ENCODE data around the gene AQR. TPM values are rescaled to one million over a fixed set of nuclear protein-coding genes. Genes with fewer than 3 reads are reported as not detected.

Gene AQR
- total RNA-seq, 1 experiment from 2014 or later = 30.7 TPM

GRCh38 chr15:34851751-34852150 lies 117.8 kb downstream of the AQR start:
- H2AFZ ChIP-seq (ENCODE audit: low read depth, low read length, poor library complexity, severe bottlenecking) = no peak overlapping the region
- no peaks in the 10 kb centered on the region for H4K20me1 ChIP-seq (ENCODE audit: insufficient read depth)
- no peaks in the 10 kb centered on the region for H3K27me3 ChIP-seq (ENCODE audit: insufficient read depth, low read length)
- H3K4me3 ChIP-seq (replicated peaks in 1 of 2; ENCODE audit: low read depth in 1 of 2, low read length in 2 of 2) = no peak overlapping the region
- POLR2A ChIA-PET = no interaction called here
- H3K36me3 ChIP-seq (ENCODE audit: control insufficient read depth in 1 of 2, insufficient read depth in 2 of 2, low read length in 2 of 2) = peaks cover 4 to 5% of the 10 kb centered on the region in 2 experiments; a peak in 3 of 4 replicates
- H3K79me2 ChIP-seq (ENCODE audit: insufficient read depth, low read length) = no peaks in the 10 kb centered on the region
- BruUV-seq (replicated peaks) = no TSS peak
- no peak for ATAC-seq
- no peaks in the 10 kb centered on the region for H3K9me2 ChIP-seq (ENCODE audit: insufficient read depth)
- no peak for TF ChIP-seq ZNF274 (IDR thresholded peaks at IDR 0.05; ENCODE audit: low read depth, low read length)
- TF ChIP-seq, protein P1, sequence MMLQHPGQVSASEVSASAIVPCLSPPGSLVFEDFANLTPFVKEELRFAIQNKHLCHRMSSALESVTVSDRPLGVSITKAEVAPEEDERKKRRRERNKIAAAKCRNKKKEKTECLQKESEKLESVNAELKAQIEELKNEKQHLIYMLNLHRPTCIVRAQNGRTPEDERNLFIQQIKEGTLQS (IDR thresholded peaks at IDR 0.05) = no peak
- TF ChIP-seq RAD21 (IDR thresholded peaks at IDR 0.05; ENCODE audit: low read depth) = no peak
- no peak for TF ChIP-seq TCF7L2 (IDR thresholded peaks at IDR 0.05; ENCODE audit: borderline replicate concordance, extremely low read depth, insufficient read depth, insufficient read length)
- no peak for TF ChIP-seq MAX (IDR thresholded peaks at IDR 0.05)
- TF ChIP-seq SRF (IDR thresholded peaks at IDR 0.05; ENCODE audit: low read depth) = no peak
- TF ChIP-seq EZH2 (IDR thresholded peaks at IDR 0.05) = no peak
- no peak for TF ChIP-seq POLR2AphosphoS5 (IDR thresholded peaks at IDR 0.05; ENCODE audit: low read depth, low read length)
- TF ChIP-seq CEBPB (IDR thresholded peaks at IDR 0.05; ENCODE audit: low read depth) = no peak
- no peak for TF ChIP-seq EZH2phosphoT487 (IDR thresholded peaks at IDR 0.05; ENCODE audit: borderline replicate concordance)
- no peak for TF ChIP-seq FOSL1 (IDR thresholded peaks at IDR 0.05; ENCODE audit: low read depth)
- no peak for TF ChIP-seq JUND (IDR thresholded peaks at IDR 0.05)
- RAD21 ChIA-PET (ENCODE audit: low non-redundant PET in 1 of 2, low total read pairs in 2 of 2, uncharacterized antibody in 2 of 2, unreplicated experiment in 2 of 2) = no interaction called here
- CTCF ChIA-PET = no interaction called here
- no peak overlapping the region for H3K9ac ChIP-seq (ENCODE audit: low read length)
- peaks cover 0 to 7% of the 10 kb centered on the region in 2 experiments; a peak in 1 of 4 replicates for H3K4me1 ChIP-seq (ENCODE audit: control insufficient read depth in 1 of 2, insufficient read depth in 2 of 2, low read length in 2 of 2)
- DNase-seq (ENCODE audit: low read depth, low spot score) = no peak
- no peak overlapping the region for H3K27ac ChIP-seq (ENCODE audit: low read depth, low read length)
- no peaks in the 10 kb centered on the region for H3K9me3 ChIP-seq (ENCODE audit: control insufficient read depth in 1 of 2, insufficient read depth in 1 of 2, low read depth in 1 of 2, low read length in 2 of 2)
- H3K4me2 ChIP-seq (ENCODE audit: low read length) = no peak overlapping the region
- intact Hi-C loops (cut with micrococcal nuclease) = no loop called here

- peaks cover 0 to 6% of the 10 kb centered on the region in 2 experiments; a peak in 1 of 4 replicates for H3K4me1 ChIP-seq (ENCODE audit: control insufficient read depth in 1 of 2, insufficient read depth in 2 of 2, low read length in 2 of 2)
- H3K27me3 ChIP-seq (ENCODE audit: insufficient read depth, low read length) = no peaks in the 10 kb centered on the region
- 0 out of 4 replicates have a peak, but pooled peaks cover 0 to 5% of the 10 kb centered on the region in 2 experiments for H3K36me3 ChIP-seq (ENCODE audit: control insufficient read depth in 1 of 2, insufficient read depth in 2 of 2, low read length in 2 of 2)
- CTCF ChIA-PET = no interaction called here
- RAD21 ChIA-PET (ENCODE audit: low non-redundant PET in 1 of 2, low total read pairs in 2 of 2, uncharacterized antibody in 2 of 2, unreplicated experiment in 2 of 2) = no interaction called here
- no peak overlapping the region for H3K4me3 ChIP-seq (replicated peaks in 1 of 2; ENCODE audit: low read depth in 1 of 2, low read length in 2 of 2)
- H3K79me2 ChIP-seq (ENCODE audit: insufficient read depth, low read length) = no peaks in the 10 kb centered on the region
- H3K9me3 ChIP-seq (ENCODE audit: control insufficient read depth in 1 of 2, insufficient read depth in 1 of 2, low read depth in 1 of 2, low read length in 2 of 2) = no peaks in the 10 kb centered on the region
- ATAC-seq (no peak), DNase-seq (ENCODE audit: low read depth, low spot score) (no peak)
- intact Hi-C loops (cut with micrococcal nuclease) = no loop called here
- H4K20me1 ChIP-seq (ENCODE audit: insufficient read depth) = no peaks in the 10 kb centered on the region
- no TSS peak for BruUV-seq (replicated peaks)
- no peak overlapping the region for H3K4me2 ChIP-seq (ENCODE audit: low read length)
- no peak overlapping the region for H3K27ac ChIP-seq (ENCODE audit: low read depth, low read length)
- no peak overlapping the region for H3K9ac ChIP-seq (ENCODE audit: low read length)
- H2AFZ ChIP-seq (ENCODE audit: low read depth, low read length, poor library complexity, severe bottlenecking) = no peak overlapping the region
- H3K9me2 ChIP-seq (ENCODE audit: insufficient read depth) = no peaks in the 10 kb centered on the region
- POLR2A ChIA-PET = no interaction called here
- no peak for TF ChIP-seq CBX3 (IDR thresholded peaks at IDR 0.05; ENCODE audit: low read depth)
- TF ChIP-seq POLR2A (IDR thresholded peaks at IDR 0.05; ENCODE audit: borderline replicate concordance, extremely low read depth, insufficient read depth, insufficient read length) = no peak
- no peak for TF ChIP-seq SRF (IDR thresholded peaks at IDR 0.05; ENCODE audit: low read depth)
- TF ChIP-seq TCF7L2 (IDR thresholded peaks at IDR 0.05; ENCODE audit: borderline replicate concordance, extremely low read depth, insufficient read depth, insufficient read length) = no peak
- TF ChIP-seq POLR2AphosphoS5 (IDR thresholded peaks at IDR 0.05; ENCODE audit: low read depth, low read length) = no peak
- no peak for TF ChIP-seq RAD21 (IDR thresholded peaks at IDR 0.05; ENCODE audit: low read depth)
- no peak for TF ChIP-seq ZBTB33 (IDR thresholded peaks at IDR 0.05; ENCODE audit: extremely low read depth, insufficient replicate concordance, low read length)
- TF ChIP-seq FOSL1 (IDR thresholded peaks at IDR 0.05; ENCODE audit: low read depth) = no peak
- no peak for TF ChIP-seq MAX (IDR thresholded peaks at IDR 0.05)
- TF ChIP-seq CEBPB (IDR thresholded peaks at IDR 0.05; ENCODE audit: low read depth) = no peak
- TF ChIP-seq EGR1 (IDR thresholded peaks at IDR 0.05; ENCODE audit: low read depth) = no peak
- TF ChIP-seq EZH2phosphoT487 (IDR thresholded peaks at IDR 0.05; ENCODE audit: borderline replicate concordance) = no peak
- no peak for TF ChIP-seq ZFX (IDR thresholded peaks at IDR 0.05)
- TF ChIP-seq, protein P1 (IDR thresholded peaks at IDR 0.05) = no peak
These were observed 118.5 kb downstream of the AQR start for GRCh38 chr15:34851007-34851406.
